HEK293 (cell line): ENCODE data around the gene HMGA1.

Experiments used
- EGR2 ChIP-seq: fragments of 450-650 bp; formaldehyde crosslinking; IDR thresholded peaks from 2 replicates; pipeline ENCODE4 v1.5.1; 2016; ENCODE audit warnings: low read depth, missing biosample characterization, missing genetic modification characterization
- GLIS1 ChIP-seq: fragments of 450-650 bp; formaldehyde crosslinking; IDR thresholded peaks from 2 replicates; pipeline ENCODE4 v1.5.1; 2016; ENCODE audit warnings: missing biosample characterization, missing genetic modification characterization
- GLIS2 ChIP-seq: fragments of 450-650 bp; formaldehyde crosslinking; IDR thresholded peaks from 2 replicates; pipeline ENCODE4 v1.5.1; 2016; ENCODE audit warnings: missing biosample characterization, missing genetic modification characterization
- KLF10 ChIP-seq: fragments of 450-650 bp; IDR thresholded peaks from 2 replicates; pipeline ENCODE4 v1.5.1; 2018; ENCODE audit warnings: missing biosample characterization, mild to moderate bottlenecking, missing genetic modification characterization
- KLF9 ChIP-seq: fragments of 450-650 bp; formaldehyde crosslinking; IDR thresholded peaks from 2 replicates; pipeline ENCODE4 v1.5.1; 2016; ENCODE audit warnings: missing biosample characterization, missing genetic modification characterization, low read depth
- PBX3 ChIP-seq: sonication (generic); formaldehyde crosslinking; IDR thresholded peaks from 2 replicates; pipeline ENCODE4 v1.8.1; 2022; ENCODE audit warnings: mild to moderate bottlenecking, moderate library complexity, missing genetic modification reagents
- PRDM6 ChIP-seq: fragments of 450-650 bp; formaldehyde crosslinking; IDR thresholded peaks from 2 replicates; pipeline ENCODE4 v1.5.1; 2017; ENCODE audit warnings: missing biosample characterization, missing genetic modification characterization
- SP2 ChIP-seq: fragments of 450-650 bp; formaldehyde crosslinking; IDR thresholded peaks from 2 replicates; pipeline ENCODE4 v1.5.1; 2016; ENCODE audit warnings: missing biosample characterization, missing genetic modification characterization
- ZBTB48 ChIP-seq: fragments of 450-650 bp; formaldehyde crosslinking; IDR thresholded peaks from 2 replicates; pipeline ENCODE4 v1.5.1; 2016; ENCODE audit warnings: missing biosample characterization, missing genetic modification characterization
- ZFP37 ChIP-seq: fragments of 450-650 bp; formaldehyde crosslinking; IDR thresholded peaks from 2 replicates; pipeline ENCODE4 v1.5.1; 2016; ENCODE audit warnings: missing biosample characterization, missing genetic modification characterization
- ZNF214 ChIP-seq: fragments of 450-650 bp; formaldehyde crosslinking; IDR thresholded peaks from 2 replicates; pipeline ENCODE4 v1.5.1; 2017; ENCODE audit warnings: missing biosample characterization, mild to moderate bottlenecking, missing genetic modification characterization, borderline replicate concordance
- ZNF223 ChIP-seq: fragments of 450-650 bp; formaldehyde crosslinking; IDR thresholded peaks from 2 replicates; pipeline ENCODE4 v1.5.1; 2016; ENCODE audit warnings: missing biosample characterization, missing genetic modification characterization
- ZNF449 ChIP-seq: fragments of 450-650 bp; formaldehyde crosslinking; IDR thresholded peaks from 2 replicates; pipeline ENCODE4 v1.5.1; 2017; ENCODE audit warnings: missing biosample characterization, mild to moderate bottlenecking, missing genetic modification characterization, moderate library complexity
- ZNF501 ChIP-seq: fragments of 450-650 bp; formaldehyde crosslinking; IDR thresholded peaks from 2 replicates; pipeline ENCODE4 v1.5.1; 2016; ENCODE audit warnings: missing biosample characterization, missing genetic modification characterization
- ZNF558 ChIP-seq: fragments of 450-650 bp; formaldehyde crosslinking; IDR thresholded peaks from 2 replicates; pipeline ENCODE4 v1.5.1; 2016; ENCODE audit warnings: missing biosample characterization, missing genetic modification characterization
- ZNF596 ChIP-seq: fragments of 450-650 bp; IDR thresholded peaks from 2 replicates; pipeline ENCODE4 v1.5.0; 2018; ENCODE audit warnings: missing biosample characterization, mild to moderate bottlenecking, missing genetic modification characterization, moderate library complexity
- ZNF621 ChIP-seq: fragments of 450-650 bp; formaldehyde crosslinking; IDR thresholded peaks from 2 replicates; pipeline ENCODE4 v1.5.1; 2017; ENCODE audit warnings: missing biosample characterization, missing genetic modification characterization
- ZNF776 ChIP-seq: fragments of 450-650 bp; formaldehyde crosslinking; IDR thresholded peaks from 2 replicates; pipeline ENCODE4 v1.5.0; 2017; ENCODE audit warnings: missing biosample characterization, missing genetic modification characterization, borderline replicate concordance
- TF ChIP-seq, protein P1 (sequence below): fragments of 450-650 bp; formaldehyde crosslinking; conservative IDR thresholded peaks from 2 replicates; pipeline ENCODE4 v1.5.1; 2016; ENCODE audit warnings: low read depth, missing biosample characterization, missing genetic modification characterization
- TF ChIP-seq, protein P2 (sequence below): fragments of 450-650 bp; formaldehyde crosslinking; IDR thresholded peaks from 2 replicates; pipeline ENCODE4 v1.5.1; 2017; ENCODE audit warnings: missing biosample characterization, missing genetic modification characterization
- TF ChIP-seq, protein P3 (sequence below): fragments of 450-650 bp; formaldehyde crosslinking; IDR thresholded peaks from 2 replicates; pipeline ENCODE4 v1.5.1; 2016; ENCODE audit warnings: missing biosample characterization, missing genetic modification characterization
- TF ChIP-seq, protein P4 (sequence below): fragments of 450-650 bp; formaldehyde crosslinking; IDR thresholded peaks from 2 replicates; pipeline ENCODE4 v1.5.1; 2017; ENCODE audit warnings: missing biosample characterization, missing genetic modification characterization

The HMGA1 gene

DNA sequence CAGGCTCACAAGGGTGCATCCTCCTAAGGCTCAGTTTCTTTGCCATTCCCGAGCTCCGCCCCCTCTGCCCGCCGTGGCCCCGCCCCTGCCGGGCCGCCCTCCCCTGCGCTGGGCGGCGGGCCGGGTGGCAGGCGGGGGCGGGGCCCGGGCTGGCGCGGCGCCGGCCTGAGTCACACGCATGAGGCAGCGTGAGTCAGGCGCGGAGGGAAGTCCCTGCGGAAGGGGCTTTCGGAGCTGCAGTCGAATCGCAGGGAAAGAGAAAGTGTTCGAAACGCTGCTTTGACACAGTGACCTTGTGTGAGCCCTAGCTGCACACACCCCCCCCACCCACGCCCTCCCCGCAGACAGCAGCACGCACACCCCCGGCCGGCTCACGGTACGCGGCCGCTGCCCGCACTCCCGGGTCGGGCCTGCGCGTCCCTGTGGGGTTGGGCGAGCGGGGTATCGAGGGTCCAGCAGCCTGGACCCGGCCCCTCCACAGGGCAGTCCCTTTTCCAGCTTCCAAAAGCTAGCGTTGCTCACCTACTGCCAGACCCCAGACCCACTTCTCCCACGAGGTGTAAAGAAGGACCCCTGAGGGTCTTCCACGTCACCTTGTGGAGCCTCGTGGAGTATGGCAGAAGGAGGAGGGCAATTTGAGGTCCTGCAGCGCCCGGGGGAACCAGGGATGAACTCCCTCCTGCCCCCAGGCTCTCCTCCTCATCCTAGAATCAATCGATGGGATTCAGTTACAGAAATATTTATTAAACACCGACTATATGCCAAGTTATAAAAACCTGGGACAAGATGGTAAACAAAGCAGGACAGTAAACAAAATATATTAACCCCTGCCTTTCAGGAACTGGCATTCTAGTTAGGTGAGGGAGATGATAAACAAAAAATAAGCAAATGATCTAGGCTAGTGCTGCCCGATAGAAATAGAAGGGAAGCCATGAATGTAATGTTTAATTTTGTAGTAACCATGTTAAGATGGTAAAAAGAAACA lies 12.4 kb upstream of the HMGA1 start (continued):
- TF ChIP-seq GLIS2 (peak; percentile 80), KLF9 (tag by site-specific recombination) (peak; percentile 81), EGR2 (tag by site-specific recombination) (peak; percentile 59), ZNF223 (tag by site-specific recombination) (no peak), ZNF776 (no peak), ZFP37 (tag by site-specific recombination) (peak; percentile 65; the same call in 1 of the 2 replicates), GLIS1 (tag by site-specific recombination) (peak; percentile 29; the same call in 1 of the 2 replicates), ZNF214 (no peak), ZBTB48 (tag by site-specific recombination) (peak; percentile 79), KLF10 (peak; percentile 89), ZNF621 (no peak), SP2 (no peak; the same call in 1 of the 2 replicates), ZNF558 (tag by site-specific recombination) (no peak), PRDM6 (no peak), ZNF501 (tag by site-specific recombination) (peak; percentile 57; the same call in 1 of the 2 replicates), ZNF596 (tag by site-specific recombination) (0 out of 2 replicates have a peak, but pooled peaks have one; percentile 1), PBX3 (CRISPR knock-in tag) (peak; percentile 53; the same call in 1 of the 2 replicates), ZNF449 (tag by site-specific recombination) (peak; percentile 53; the same call in 1 of the 2 replicates)
- TF ChIP-seq, protein P1, sequence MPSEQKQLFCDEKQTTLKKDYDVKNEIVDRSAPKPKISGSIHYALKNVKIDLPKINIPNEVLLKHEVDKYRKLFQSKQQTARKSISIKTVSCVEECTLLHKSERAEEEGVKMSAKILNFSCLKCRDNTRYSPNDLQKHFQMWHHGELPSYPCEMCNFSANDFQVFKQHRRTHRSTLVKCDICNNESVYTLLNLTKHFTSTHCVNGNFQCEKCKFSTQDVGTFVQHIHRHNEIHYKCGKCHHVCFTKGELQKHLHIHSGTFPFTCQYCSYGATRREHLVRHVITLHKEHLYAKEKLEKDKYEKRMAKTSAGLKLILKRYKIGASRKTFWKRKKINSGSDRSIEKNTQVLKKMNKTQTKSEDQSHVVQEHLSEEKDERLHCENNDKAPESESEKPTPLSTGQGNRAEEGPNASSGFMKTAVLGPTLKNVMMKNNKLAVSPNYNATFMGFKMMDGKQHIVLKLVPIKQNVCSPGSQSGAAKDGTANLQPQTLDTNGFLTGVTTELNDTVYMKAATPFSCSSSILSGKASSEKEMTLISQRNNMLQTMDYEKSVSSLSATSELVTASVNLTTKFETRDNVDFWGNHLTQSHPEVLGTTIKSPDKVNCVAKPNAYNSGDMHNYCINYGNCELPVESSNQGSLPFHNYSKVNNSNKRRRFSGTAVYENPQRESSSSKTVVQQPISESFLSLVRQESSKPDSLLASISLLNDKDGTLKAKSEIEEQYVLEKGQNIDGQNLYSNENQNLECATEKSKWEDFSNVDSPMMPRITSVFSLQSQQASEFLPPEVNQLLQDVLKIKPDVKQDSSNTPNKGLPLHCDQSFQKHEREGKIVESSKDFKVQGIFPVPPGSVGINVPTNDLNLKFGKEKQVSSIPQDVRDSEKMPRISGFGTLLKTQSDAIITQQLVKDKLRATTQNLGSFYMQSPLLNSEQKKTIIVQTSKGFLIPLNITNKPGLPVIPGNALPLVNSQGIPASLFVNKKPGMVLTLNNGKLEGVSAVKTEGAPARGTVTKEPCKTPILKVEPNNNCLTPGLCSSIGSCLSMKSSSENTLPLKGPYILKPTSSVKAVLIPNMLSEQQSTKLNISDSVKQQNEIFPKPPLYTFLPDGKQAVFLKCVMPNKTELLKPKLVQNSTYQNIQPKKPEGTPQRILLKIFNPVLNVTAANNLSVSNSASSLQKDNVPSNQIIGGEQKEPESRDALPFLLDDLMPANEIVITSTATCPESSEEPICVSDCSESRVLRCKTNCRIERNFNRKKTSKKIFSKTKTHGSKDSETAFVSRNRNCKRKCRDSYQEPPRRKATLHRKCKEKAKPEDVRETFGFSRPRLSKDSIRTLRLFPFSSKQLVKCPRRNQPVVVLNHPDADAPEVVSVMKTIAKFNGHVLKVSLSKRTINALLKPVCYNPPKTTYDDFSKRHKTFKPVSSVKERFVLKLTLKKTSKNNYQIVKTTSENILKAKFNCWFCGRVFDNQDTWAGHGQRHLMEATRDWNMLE (tag by site-specific recombination) = no peak
- TF ChIP-seq, protein P2, sequence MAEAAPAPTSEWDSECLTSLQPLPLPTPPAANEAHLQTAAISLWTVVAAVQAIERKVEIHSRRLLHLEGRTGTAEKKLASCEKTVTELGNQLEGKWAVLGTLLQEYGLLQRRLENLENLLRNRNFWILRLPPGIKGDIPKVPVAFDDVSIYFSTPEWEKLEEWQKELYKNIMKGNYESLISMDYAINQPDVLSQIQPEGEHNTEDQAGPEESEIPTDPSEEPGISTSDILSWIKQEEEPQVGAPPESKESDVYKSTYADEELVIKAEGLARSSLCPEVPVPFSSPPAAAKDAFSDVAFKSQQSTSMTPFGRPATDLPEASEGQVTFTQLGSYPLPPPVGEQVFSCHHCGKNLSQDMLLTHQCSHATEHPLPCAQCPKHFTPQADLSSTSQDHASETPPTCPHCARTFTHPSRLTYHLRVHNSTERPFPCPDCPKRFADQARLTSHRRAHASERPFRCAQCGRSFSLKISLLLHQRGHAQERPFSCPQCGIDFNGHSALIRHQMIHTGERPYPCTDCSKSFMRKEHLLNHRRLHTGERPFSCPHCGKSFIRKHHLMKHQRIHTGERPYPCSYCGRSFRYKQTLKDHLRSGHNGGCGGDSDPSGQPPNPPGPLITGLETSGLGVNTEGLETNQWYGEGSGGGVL = peak; percentile 17; the same call in 1 of the 2 replicates
- TF ChIP-seq, protein P3, sequence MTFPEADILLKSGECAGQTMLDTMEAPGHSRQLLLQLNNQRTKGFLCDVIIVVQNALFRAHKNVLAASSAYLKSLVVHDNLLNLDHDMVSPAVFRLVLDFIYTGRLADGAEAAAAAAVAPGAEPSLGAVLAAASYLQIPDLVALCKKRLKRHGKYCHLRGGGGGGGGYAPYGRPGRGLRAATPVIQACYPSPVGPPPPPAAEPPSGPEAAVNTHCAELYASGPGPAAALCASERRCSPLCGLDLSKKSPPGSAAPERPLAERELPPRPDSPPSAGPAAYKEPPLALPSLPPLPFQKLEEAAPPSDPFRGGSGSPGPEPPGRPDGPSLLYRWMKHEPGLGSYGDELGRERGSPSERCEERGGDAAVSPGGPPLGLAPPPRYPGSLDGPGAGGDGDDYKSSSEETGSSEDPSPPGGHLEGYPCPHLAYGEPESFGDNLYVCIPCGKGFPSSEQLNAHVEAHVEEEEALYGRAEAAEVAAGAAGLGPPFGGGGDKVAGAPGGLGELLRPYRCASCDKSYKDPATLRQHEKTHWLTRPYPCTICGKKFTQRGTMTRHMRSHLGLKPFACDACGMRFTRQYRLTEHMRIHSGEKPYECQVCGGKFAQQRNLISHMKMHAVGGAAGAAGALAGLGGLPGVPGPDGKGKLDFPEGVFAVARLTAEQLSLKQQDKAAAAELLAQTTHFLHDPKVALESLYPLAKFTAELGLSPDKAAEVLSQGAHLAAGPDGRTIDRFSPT (tag by site-specific recombination) = 0 out of 2 replicates have a peak, but pooled peaks have one; percentile 25
- TF ChIP-seq, protein P4, sequence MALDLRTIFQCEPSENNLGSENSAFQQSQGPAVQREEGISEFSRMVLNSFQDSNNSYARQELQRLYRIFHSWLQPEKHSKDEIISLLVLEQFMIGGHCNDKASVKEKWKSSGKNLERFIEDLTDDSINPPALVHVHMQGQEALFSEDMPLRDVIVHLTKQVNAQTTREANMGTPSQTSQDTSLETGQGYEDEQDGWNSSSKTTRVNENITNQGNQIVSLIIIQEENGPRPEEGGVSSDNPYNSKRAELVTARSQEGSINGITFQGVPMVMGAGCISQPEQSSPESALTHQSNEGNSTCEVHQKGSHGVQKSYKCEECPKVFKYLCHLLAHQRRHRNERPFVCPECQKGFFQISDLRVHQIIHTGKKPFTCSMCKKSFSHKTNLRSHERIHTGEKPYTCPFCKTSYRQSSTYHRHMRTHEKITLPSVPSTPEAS (tag by site-specific recombination) = peak; percentile 13; the same call in 1 of the 2 replicates
